GM23338 (cell line): ENCODE results near the gene HCRTR2.

Experiments used
- CTCF ChIP-seq, 2 experiments: fragments of 200-600 bp in 1 of 2; sonication (generic) in 1 of 2; conservative IDR thresholded peaks; 2 replicates each; pipeline versions ENCODE4 v1.5.1 to v1.6.1; 2016 to 2017; ENCODE audit warnings: antibody characterized with exemption in 2 of 2, low read depth in 2 of 2, mild to moderate bottlenecking in 2 of 2, moderate library complexity in 1 of 2
- EZH2 ChIP-seq: fragments of 200-600 bp; sonication (generic); IDR thresholded peaks from one replicate; pipeline ENCODE4 v1.8.0; 2017; ENCODE audit warnings: antibody characterized with exemption, mild to moderate bottlenecking, low read depth; ENCODE audit not compliant: unreplicated experiment
- POLR2AphosphoS5 ChIP-seq: IDR thresholded peaks from 2 replicates; pipeline ENCODE4 v1.6.1; 2016; ENCODE audit warnings: antibody characterized with exemption, low read depth
- ZNF114 ChIP-seq: fragments of 250-450 bp; sonication (Bioruptor Pico); IDR thresholded peaks from 2 replicates; pipeline ENCODE4 v1.5.0; 2020; ENCODE audit warnings: mild to moderate bottlenecking, moderate library complexity

DNA sequence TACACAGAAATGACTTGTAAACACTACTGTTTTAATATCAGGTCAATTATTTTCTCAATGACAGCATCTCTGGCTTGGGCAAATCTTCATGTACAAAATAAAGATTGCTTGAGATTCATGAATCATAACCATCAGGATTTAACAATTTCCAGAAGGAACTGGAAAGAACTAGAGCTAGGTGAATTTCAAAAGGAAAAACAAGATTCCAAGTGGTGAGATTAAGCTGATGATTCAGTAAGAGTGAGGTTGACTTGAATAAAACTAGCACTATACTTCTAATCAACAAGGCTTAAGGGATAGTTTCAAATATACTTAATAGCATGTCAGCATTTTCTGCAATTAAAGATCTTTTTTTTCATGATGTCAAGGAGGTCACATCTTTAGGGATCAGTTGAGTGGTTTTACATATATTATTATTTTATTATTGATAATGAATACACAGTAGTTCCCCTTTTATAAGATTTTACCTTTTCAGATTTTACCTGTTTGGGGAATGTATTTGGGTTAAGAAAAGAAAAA lies 43.5 kb upstream of the HCRTR2 start:
- TF ChIP-seq POLR2AphosphoS5 = no peak
- no peak for TF ChIP-seq EZH2
- TF ChIP-seq ZNF114 (CRISPR knock-in tag) = no peak
- TF ChIP-seq CTCF (conservative IDR thresholded peaks at IDR 0.05; ENCODE audit: low read depth in 2 of 2) = no peak
